HG03439 (cell line): ENCODE measurements around the gene RNF224.
A peak's percentile ranks its signal among the peaks of the same experiment; 100 is the strongest.

ENCODE experiments used
- ATAC-seq: cut with Tn5 transposase; IDR thresholded peaks from one replicate; pipeline ENCODE4 v1.9.1; 2021; ENCODE audit warnings: mild to moderate bottlenecking, moderate library complexity; ENCODE audit not compliant: unreplicated experiment

RNF224 gene

GRCh38 chr9:137213160-137214060 is 13.9 kb upstream of the RNF224 start:
- no peak for ATAC-seq

GRCh38 chr9:137214620-137215019 is 12.7 kb upstream of the RNF224 start:
- no peak for ATAC-seq

- no peak for ATAC-seq
These were observed 11.9 kb upstream of the RNF224 start for GRCh38 chr9:137215196-137215986.

GRCh38 chr9:137216188-137216965 is 10.9 kb upstream of the RNF224 start:
- no peak for ATAC-seq

GRCh38 chr9:137217276-137218211 is 9.8 kb upstream of the RNF224 start:
- ATAC-seq, result no peak

- no peak for ATAC-seq
These were observed 9.0 kb upstream of the RNF224 start for GRCh38 chr9:137218212-137218753.

- no peak for ATAC-seq
These were observed 8.5 kb upstream of the RNF224 start for GRCh38 chr9:137218754-137219271.

- ATAC-seq, result no peak
These were observed 7.5 kb upstream of the RNF224 start for GRCh38 chr9:137219757-137220316.

GRCh38 chr9:137220317-137221094 is 6.8 kb upstream of the RNF224 start:
- ATAC-seq, result no peak

- ATAC-seq, result no peak
These were observed 6.2 kb upstream of the RNF224 start for GRCh38 chr9:137221095-137221505.

GRCh38 chr9:137221506-137222111 is 5.7 kb upstream of the RNF224 start:
- ATAC-seq, result no peak

- peak; percentile 11 for ATAC-seq
These were observed 4.9 kb upstream of the RNF224 start, which contains the start of gene RNF208 for GRCh38 chr9:137222190-137223077. Gene RNF208, minus strand, starts transcription at chr9:137222240. Its CDS starts 1,028 bp downstream, at chr9:137221212.

GRCh38 chr9:137223078-137223970 is 4.0 kb upstream of the RNF224 start:
- ATAC-seq, result peak; percentile 76

- no peak for ATAC-seq
These were observed 2.2 kb upstream of the RNF224 start, which contains the start of gene CYSRT1 for GRCh38 chr9:137224830-137225694. Gene CYSRT1, plus strand, starts transcription at chr9:137225174. Its CDS starts 448 bp downstream, at chr9:137225622.
